Ishikawa (cell line): ENCODE results near the gene TXLNG.

Source experiments
- CEBPB ChIP-seq: IDR thresholded peaks from 2 replicates; pipeline ENCODE4 v1.6.1; 2012
- EP300 ChIP-seq: IDR thresholded peaks from 2 replicates; pipeline ENCODE4 v1.6.1; 2012; ENCODE audit warnings: borderline replicate concordance
- MAX ChIP-seq: IDR thresholded peaks from 2 replicates; pipeline ENCODE4 v1.6.1; 2012
- RAD21 ChIP-seq: IDR thresholded peaks from 2 replicates; pipeline ENCODE4 v1.6.1; 2012; ENCODE audit warnings: low read depth
- TAF1 ChIP-seq: IDR thresholded peaks from 2 replicates; pipeline ENCODE4 v1.6.1; 2012; ENCODE audit warnings: low read depth, mild to moderate bottlenecking
- TEAD4 ChIP-seq: IDR thresholded peaks from 2 replicates; pipeline ENCODE4 v1.6.1; 2012
- YY1 ChIP-seq: IDR thresholded peaks from 2 replicates; pipeline ENCODE4 v1.6.1; 2012; ENCODE audit warnings: low read depth
- TF ChIP-seq, protein P1 (sequence below): IDR thresholded peaks from 2 replicates; pipeline ENCODE4 v1.6.1; 2012; ENCODE audit warnings: low read depth, mild to moderate bottlenecking

- TF ChIP-seq, protein P1, sequence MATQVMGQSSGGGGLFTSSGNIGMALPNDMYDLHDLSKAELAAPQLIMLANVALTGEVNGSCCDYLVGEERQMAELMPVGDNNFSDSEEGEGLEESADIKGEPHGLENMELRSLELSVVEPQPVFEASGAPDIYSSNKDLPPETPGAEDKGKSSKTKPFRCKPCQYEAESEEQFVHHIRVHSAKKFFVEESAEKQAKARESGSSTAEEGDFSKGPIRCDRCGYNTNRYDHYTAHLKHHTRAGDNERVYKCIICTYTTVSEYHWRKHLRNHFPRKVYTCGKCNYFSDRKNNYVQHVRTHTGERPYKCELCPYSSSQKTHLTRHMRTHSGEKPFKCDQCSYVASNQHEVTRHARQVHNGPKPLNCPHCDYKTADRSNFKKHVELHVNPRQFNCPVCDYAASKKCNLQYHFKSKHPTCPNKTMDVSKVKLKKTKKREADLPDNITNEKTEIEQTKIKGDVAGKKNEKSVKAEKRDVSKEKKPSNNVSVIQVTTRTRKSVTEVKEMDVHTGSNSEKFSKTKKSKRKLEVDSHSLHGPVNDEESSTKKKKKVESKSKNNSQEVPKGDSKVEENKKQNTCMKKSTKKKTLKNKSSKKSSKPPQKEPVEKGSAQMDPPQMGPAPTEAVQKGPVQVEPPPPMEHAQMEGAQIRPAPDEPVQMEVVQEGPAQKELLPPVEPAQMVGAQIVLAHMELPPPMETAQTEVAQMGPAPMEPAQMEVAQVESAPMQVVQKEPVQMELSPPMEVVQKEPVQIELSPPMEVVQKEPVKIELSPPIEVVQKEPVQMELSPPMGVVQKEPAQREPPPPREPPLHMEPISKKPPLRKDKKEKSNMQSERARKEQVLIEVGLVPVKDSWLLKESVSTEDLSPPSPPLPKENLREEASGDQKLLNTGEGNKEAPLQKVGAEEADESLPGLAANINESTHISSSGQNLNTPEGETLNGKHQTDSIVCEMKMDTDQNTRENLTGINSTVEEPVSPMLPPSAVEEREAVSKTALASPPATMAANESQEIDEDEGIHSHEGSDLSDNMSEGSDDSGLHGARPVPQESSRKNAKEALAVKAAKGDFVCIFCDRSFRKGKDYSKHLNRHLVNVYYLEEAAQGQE = no peak
- TF ChIP-seq EP300 (no peak), TEAD4 (no peak), RAD21 (no peak), YY1 (no peak), CEBPB (no peak), TAF1 (no peak), MAX (no peak)
Observed at GRCh38 chrX:16874458-16875095, 88.3 kb downstream of the TXLNG start.
